ENCODE results near the gene KRT14.
"Not testable (repeated sequence)": the region's sequence is repeated elsewhere in the genome, so short reads cannot be mapped to it uniquely, and the experiment has no call there.

KRT14 gene

DNA sequence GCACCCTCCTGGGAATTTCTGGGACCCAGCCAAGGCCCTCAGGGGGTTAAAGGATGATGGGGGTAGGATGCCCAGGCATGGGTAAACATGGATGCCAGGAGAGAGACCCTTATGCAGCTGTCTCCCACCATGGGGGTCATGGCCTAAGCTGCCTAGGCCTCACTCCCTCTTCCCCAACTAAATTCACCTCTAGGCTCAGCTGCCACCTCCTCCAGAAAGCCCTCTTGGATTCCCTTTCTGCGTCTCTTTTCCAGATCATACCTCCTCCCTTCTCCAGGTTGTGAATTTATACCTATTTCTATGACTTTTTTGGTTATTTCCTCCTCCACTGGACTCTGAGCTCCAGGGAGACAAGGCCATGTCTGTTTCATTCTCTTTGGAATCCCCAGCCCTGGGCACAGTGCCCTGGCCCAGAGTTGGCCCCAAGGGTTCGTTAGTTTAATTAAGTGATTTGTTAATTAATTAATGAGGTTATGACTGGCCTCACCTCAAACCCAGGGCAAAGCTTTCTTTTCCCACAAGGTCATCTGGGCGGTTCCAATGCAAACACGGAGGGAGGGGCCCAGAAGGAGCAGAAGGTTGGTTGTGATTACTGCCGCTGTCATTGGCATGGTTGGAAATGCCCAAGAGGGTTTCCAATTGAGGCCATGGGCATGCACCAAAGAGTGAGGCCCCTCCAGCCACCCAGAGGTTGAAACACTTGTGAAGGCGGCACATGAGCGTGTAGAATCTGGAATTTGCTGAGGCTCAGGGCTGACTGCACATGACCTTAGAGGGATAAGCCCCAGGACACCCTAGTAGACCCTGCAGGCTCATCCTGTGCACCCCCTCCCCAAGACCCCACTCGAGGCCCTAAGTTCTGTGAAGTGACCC, 44.6 kb upstream of the KRT14 start:
- Histone ChIP-seq H3K4me2 (ENCODE audit: insufficient read depth, low read length) (no peak overlapping the region), H2AFZ (ENCODE audit: low read depth, low read length) (no peak overlapping the region), H3K79me2 (ENCODE audit: insufficient read depth, low read length) (no peaks in the 10 kb centered on the region), H3K4me3 (ENCODE audit: low read depth in 1 of 2, low read length in 2 of 2) (no peak overlapping the region), H3K27me3 (ENCODE audit: insufficient read depth, low read length, poor library complexity) (no peaks in the 10 kb centered on the region), H3K36me3 (ENCODE audit: insufficient read depth, low read length) (no peaks in the 10 kb centered on the region), H3K4me1 (ENCODE audit: insufficient read depth, low read length) (no peaks in the 10 kb centered on the region), H3K9me3 (ENCODE audit: insufficient read depth, low read length, severe bottlenecking) (no peaks in the 10 kb centered on the region), H3K27ac (ENCODE audit: low read length) (no peak overlapping the region), H3K9ac (ENCODE audit: low read depth, low read length) (no peak overlapping the region), H4K20me1 (ENCODE audit: insufficient read depth, low read length) (peaks cover 8% of the 10 kb centered on the region; the same call in 1 of the 2 replicates)
- no peak for DNase-seq
- TF ChIP-seq, protein P1, sequence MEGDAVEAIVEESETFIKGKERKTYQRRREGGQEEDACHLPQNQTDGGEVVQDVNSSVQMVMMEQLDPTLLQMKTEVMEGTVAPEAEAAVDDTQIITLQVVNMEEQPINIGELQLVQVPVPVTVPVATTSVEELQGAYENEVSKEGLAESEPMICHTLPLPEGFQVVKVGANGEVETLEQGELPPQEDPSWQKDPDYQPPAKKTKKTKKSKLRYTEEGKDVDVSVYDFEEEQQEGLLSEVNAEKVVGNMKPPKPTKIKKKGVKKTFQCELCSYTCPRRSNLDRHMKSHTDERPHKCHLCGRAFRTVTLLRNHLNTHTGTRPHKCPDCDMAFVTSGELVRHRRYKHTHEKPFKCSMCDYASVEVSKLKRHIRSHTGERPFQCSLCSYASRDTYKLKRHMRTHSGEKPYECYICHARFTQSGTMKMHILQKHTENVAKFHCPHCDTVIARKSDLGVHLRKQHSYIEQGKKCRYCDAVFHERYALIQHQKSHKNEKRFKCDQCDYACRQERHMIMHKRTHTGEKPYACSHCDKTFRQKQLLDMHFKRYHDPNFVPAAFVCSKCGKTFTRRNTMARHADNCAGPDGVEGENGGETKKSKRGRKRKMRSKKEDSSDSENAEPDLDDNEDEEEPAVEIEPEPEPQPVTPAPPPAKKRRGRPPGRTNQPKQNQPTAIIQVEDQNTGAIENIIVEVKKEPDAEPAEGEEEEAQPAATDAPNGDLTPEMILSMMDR (IDR thresholded peaks at IDR 0.05; ENCODE audit: borderline replicate concordance, extremely low read depth, low read length, poor library complexity, severe bottlenecking): no peak
- no peak for TF ChIP-seq EZH2 (IDR thresholded peaks at IDR 0.05; ENCODE audit: borderline replicate concordance, low read depth, low read length, severe bottlenecking)
- no peak for ATAC-seq (ENCODE audit: insufficient read depth, low read depth)

DNA sequence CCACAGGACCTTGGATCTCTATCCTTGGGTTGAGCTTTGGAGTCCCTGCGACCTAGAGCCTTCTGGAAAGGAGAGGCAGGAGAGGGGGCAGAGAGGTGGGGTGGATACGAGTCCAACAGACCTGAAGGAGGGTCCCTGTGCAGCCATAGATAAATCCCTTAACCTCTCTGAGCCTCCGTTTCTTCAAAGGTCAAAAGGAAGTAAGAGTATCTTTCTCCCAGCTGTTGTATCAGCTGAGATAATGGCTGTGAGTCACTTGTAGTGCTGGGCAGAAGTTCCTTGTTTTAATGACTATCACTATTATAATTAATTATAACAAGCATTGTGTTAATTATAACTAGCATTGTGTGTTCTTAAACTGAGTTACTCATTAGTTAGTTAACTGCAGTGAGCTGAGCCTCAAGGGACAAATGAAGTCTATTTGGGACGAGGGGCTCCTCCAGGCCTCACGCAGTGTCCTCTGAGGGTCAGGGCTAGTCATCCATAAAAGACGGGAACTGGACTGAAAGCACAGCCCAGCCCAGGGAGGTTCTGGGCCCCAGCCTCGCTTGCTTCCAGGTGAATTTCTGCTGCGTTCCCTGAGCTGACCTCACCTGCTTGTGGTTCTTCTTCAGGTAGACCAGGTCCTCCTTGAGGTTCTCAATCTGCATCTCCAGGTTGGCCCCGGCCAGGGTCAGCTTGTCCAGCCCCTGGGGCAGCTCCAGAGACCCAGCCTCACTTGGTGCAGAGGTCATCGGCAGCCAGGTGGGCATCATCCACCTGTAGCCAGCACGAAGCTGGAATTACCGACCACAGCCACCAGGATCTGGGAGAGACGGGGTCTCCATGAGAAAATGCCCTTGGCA, 43.4 kb upstream of the KRT14 start:
- TF ChIP-seq, protein P1 (IDR thresholded peaks at IDR 0.05; ENCODE audit: borderline replicate concordance, extremely low read depth, low read length, poor library complexity, severe bottlenecking): no peak
- no peak for TF ChIP-seq EZH2 (IDR thresholded peaks at IDR 0.05; ENCODE audit: borderline replicate concordance, low read depth, low read length, severe bottlenecking)
- H3K4me2 ChIP-seq (ENCODE audit: insufficient read depth, low read length): no peak overlapping the region
- H2AFZ ChIP-seq (ENCODE audit: low read depth, low read length): no peak overlapping the region
- H3K27me3 ChIP-seq (ENCODE audit: insufficient read depth, low read length, poor library complexity): no peaks in the 10 kb centered on the region
- H4K20me1 ChIP-seq (ENCODE audit: insufficient read depth, low read length): peaks cover 8% of the 10 kb centered on the region; the same call in 1 of the 2 replicates
- ATAC-seq (ENCODE audit: insufficient read depth, low read depth) (no peak), DNase-seq (no peak)
- H3K36me3 ChIP-seq (ENCODE audit: insufficient read depth, low read length): no peaks in the 10 kb centered on the region
- no peak overlapping the region for H3K4me3 ChIP-seq (ENCODE audit: low read depth in 1 of 2, low read length in 2 of 2)
- no peak overlapping the region for H3K9ac ChIP-seq (ENCODE audit: low read depth, low read length)
- H3K27ac ChIP-seq (ENCODE audit: low read length): no peak overlapping the region
- no peaks in the 10 kb centered on the region for H3K79me2 ChIP-seq (ENCODE audit: insufficient read depth, low read length)
- H3K9me3 ChIP-seq (ENCODE audit: insufficient read depth, low read length, severe bottlenecking): no peaks in the 10 kb centered on the region
- no peaks in the 10 kb centered on the region for H3K4me1 ChIP-seq (ENCODE audit: insufficient read depth, low read length)

DNA sequence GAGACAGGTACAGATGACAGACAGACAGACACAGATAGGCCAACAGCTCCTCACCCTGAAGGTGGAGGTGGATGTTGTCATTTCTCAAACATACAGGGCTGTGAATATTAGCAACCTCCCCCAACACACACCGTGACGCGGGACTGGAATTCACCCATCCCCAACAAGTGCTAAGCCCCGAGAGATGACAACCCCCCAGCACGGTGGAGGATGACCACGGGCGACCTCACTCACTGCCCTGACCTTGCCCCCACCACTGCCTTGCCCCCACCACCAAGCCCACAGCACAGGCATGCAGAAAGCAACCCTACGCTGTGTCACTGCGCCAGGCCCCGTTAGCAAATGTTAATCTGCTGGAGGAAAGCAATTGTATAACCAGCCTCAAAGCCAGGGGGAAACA, 42.6 kb upstream of the KRT14 start:
- H4K20me1 ChIP-seq (ENCODE audit: insufficient read depth, low read length): peaks cover 8% of the 10 kb centered on the region; the same call in 1 of the 2 replicates
- TF ChIP-seq, protein P1 (IDR thresholded peaks at IDR 0.05; ENCODE audit: borderline replicate concordance, extremely low read depth, low read length, poor library complexity, severe bottlenecking): no peak
- TF ChIP-seq EZH2 (IDR thresholded peaks at IDR 0.05; ENCODE audit: borderline replicate concordance, low read depth, low read length, severe bottlenecking): no peak
- no peaks in the 10 kb centered on the region for H3K79me2 ChIP-seq (ENCODE audit: insufficient read depth, low read length)
- H3K4me2 ChIP-seq (ENCODE audit: insufficient read depth, low read length): no peak overlapping the region
- no peaks in the 10 kb centered on the region for H3K9me3 ChIP-seq (ENCODE audit: insufficient read depth, low read length, severe bottlenecking)
- ATAC-seq (ENCODE audit: insufficient read depth, low read depth) (no peak), DNase-seq (no peak)
- H3K36me3 ChIP-seq (ENCODE audit: insufficient read depth, low read length): no peaks in the 10 kb centered on the region
- H3K27me3 ChIP-seq (ENCODE audit: insufficient read depth, low read length, poor library complexity): no peaks in the 10 kb centered on the region
- no peaks in the 10 kb centered on the region for H3K4me1 ChIP-seq (ENCODE audit: insufficient read depth, low read length)
- no peak overlapping the region for H3K9ac ChIP-seq (ENCODE audit: low read depth, low read length)
- H3K27ac ChIP-seq (ENCODE audit: low read length): no peak overlapping the region
- H3K4me3 ChIP-seq (ENCODE audit: low read depth in 1 of 2, low read length in 2 of 2): no peak overlapping the region
- no peak overlapping the region for H2AFZ ChIP-seq (ENCODE audit: low read depth, low read length)

DNA sequence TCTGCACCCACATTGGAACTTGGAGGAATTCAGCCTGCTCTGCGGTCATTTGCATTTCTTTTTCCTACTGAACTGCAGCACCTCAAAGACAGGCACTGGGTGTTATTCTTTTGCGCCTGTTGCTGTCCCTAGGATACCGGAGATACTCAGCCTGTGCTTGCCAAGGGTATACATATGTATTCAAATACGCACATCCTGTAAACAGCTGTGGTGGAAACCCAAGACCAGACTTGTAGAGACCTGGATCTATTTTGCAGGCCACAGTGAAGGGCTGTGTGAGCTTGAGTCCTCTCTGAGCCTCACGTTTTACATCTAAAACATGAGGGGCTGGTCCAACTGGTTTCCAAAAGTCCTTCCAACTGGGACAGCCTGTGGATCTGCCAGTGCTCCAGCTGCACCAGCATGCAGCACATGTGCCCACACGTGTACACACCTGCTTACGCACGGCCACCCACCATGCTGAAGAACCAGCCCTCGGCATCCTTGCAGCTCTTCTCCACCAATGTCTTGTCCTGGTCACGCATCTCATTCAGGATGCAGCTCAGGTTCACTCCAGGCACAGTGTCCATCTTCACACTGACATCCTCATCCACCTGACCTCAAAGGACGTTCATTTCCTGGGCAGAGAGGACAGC, 42.0 kb upstream of the KRT14 start:
- H3K4me1 ChIP-seq (ENCODE audit: insufficient read depth, low read length); H3K9ac ChIP-seq (ENCODE audit: low read depth, low read length); ATAC-seq (ENCODE audit: insufficient read depth, low read depth); H3K79me2 ChIP-seq (ENCODE audit: insufficient read depth, low read length); H3K4me3 ChIP-seq (ENCODE audit: low read depth in 1 of 2, low read length in 2 of 2); H3K27ac ChIP-seq (ENCODE audit: low read length); DNase-seq; H2AFZ ChIP-seq (ENCODE audit: low read depth, low read length); H3K4me2 ChIP-seq (ENCODE audit: insufficient read depth, low read length); H3K9me3 ChIP-seq (ENCODE audit: insufficient read depth, low read length, severe bottlenecking); H3K36me3 ChIP-seq (ENCODE audit: insufficient read depth, low read length); H4K20me1 ChIP-seq (ENCODE audit: insufficient read depth, low read length); H3K27me3 ChIP-seq (ENCODE audit: insufficient read depth, low read length, poor library complexity): not testable (repeated sequence)

DNA sequence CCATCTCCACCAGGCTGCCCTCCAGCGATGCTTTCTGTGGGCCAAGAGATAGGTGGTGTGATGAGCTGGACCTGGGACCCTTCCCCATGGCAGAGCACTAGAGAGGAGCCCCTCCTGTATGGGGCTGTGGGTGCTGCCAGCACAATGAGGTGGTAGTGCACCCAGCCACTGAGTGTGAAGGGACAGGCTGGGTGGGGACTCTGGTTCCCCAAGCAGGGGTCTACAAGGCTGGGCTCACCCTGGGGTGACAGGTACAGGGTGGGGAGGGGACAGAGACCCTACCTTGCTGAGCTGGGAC, 41.3 kb upstream of the KRT14 start:
- not testable (repeated sequence) for DNase-seq; H3K36me3 ChIP-seq (ENCODE audit: insufficient read depth, low read length); H3K9me3 ChIP-seq (ENCODE audit: insufficient read depth, low read length, severe bottlenecking); H3K9ac ChIP-seq (ENCODE audit: low read depth, low read length); H3K4me3 ChIP-seq (ENCODE audit: low read depth in 1 of 2, low read length in 2 of 2); H3K4me1 ChIP-seq (ENCODE audit: insufficient read depth, low read length); H3K4me2 ChIP-seq (ENCODE audit: insufficient read depth, low read length); H4K20me1 ChIP-seq (ENCODE audit: insufficient read depth, low read length); H3K27ac ChIP-seq (ENCODE audit: low read length); H3K27me3 ChIP-seq (ENCODE audit: insufficient read depth, low read length, poor library complexity); H2AFZ ChIP-seq (ENCODE audit: low read depth, low read length); ATAC-seq (ENCODE audit: insufficient read depth, low read depth); H3K79me2 ChIP-seq (ENCODE audit: insufficient read depth, low read length)
